COLO668 (cell line): ENCODE data around the gene GFOD2.

Experiments used
- DNase-seq: peaks from one replicate; lab custom pipeline; 2025; ENCODE audit not compliant: unreplicated experiment; lab: John Stamatoyannopoulos, UW

The GFOD2 gene

GRCh38 chr16:67647681-67648080 is 71.4 kb downstream of the GFOD2 start:
- DNase-seq = no peak

- DNase-seq = no peak
Measured at GRCh38 chr16:67647111-67647651, 71.9 kb downstream of the GFOD2 start.

GRCh38 chr16:67645397-67646121 is 73.6 kb downstream of the GFOD2 start:
- peak; percentile 47 for DNase-seq

DNA sequence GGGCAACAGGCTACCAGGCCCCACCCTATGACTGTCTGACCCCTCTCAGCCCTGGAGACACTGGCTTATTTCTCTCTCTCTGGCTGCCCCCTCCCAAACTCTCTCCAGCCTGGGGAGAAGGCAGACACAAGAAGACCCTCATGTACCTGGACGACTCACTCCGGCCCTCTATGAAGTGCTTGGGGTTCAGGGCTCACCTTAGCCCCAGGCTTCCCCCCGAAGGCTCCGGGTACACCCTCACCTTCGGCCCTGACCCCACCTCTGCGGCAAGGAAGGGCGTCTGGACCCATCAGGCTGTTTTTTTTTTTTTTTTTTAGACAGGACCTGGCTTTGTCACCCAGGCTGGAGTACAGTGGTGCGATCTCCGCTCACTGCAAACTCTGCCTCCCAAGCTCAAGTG is 75.1 kb downstream of the GFOD2 start:
- no peak for DNase-seq

DNA sequence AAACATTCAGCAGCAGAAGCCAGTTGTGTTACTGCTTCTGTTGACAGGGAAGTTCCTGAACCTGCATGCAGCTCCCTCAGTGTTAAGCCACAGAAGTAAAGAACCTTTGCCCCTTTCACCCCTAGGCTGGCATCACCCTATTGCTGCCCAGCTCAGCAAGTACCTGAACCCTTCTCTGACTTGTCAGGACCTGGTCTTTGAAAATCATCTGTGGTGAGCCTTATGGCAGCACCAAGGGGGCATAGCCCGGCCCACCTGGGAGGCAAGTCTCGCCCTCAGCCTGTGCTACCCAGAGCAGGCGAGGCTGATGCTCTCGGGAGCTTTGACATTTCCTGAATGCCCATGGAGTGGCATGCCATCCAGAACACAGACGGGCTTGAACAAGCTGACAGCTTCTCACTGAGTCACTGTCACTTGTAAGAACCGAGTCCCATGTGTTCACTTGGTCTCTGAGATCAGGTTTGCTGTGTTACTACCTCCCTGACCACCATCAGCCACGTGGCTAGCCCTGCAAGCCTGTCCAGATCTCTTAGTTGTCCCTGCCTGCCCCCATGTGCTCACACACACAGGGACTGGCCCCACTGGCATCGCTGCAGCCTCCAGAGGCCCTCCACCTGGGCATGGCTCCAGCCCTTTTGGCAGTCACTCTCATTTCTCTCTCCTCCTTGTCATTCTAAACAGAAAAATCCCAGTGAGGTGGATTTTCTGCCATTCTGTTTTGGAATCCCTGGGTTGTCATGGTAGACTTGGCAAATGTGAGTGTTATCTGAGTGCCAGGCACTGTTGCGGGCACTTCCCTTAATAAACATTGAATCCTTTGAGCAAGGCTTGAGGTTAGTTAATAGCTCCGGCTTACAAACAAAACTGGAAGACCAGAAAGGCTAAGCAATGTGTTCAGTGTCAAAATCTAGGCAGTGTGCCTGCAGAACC is 77.1 kb downstream of the GFOD2 start:
- DNase-seq = no peak

DNA sequence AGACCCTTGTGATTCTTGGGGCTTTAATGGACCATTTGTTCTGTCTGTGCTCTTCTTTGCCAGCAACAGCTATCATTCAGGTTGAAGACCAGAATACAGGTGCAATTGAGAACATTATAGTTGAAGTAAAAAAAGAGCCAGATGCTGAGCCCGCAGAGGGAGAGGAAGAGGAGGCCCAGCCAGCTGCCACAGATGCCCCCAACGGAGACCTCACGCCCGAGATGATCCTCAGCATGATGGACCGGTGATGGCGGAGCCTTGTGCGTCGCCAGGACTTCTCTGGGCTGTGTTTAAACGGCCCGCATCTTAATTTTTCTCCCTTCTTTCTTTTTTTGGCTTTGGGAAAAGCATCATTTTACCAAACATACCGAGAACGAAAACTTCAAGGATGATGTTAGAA is 81.5 kb downstream of the GFOD2 start:
- no peak for DNase-seq

DNA sequence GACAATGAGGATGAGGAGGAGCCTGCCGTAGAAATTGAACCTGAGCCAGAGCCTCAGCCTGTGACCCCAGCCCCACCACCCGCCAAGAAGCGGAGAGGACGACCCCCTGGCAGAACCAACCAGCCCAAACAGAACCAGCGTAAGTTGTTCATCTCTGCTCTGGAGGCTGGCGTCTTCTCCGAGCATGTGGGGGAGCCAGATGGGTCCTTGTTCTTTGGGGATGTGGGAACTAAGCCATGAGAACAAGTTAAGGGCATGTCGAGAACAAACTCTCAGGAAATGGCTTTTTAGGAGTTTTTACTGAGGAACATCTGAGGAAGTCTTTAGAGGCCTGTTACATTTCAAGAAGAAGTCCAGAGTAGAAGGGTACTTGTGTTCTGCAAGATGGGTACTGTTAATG is 82.4 kb downstream of the GFOD2 start:
- no peak for DNase-seq

GRCh38 chr16:67632415-67633172 is 86.5 kb downstream of the GFOD2 start:
- DNase-seq = no peak

- DNase-seq = no peak
Measured at GRCh38 chr16:67628216-67628615, 90.9 kb downstream of the GFOD2 start.
